ENCODE results near the gene FAM47E.
A peak's percentile ranks its signal among the peaks of the same experiment; 100 is the strongest.

The FAM47E gene

GRCh38 chr4:76234679-76235044 is 16.9 kb upstream of the FAM47E start:
- Histone ChIP-seq H3K4me3 (ENCODE audit: insufficient read depth in 1 of 2, low read depth in 1 of 2, low read length in 2 of 2) (no peak overlapping the region), H2BK120ac (ENCODE audit: low read depth, low read length) (no peak overlapping the region), H2BK12ac (ENCODE audit: low read length in 2 of 2) (no peak overlapping the region), H3K4me1 (ENCODE audit: control insufficient read depth, insufficient read depth, low read depth, low read length) (no peaks in the 10 kb centered on the region), H3K18ac (ENCODE audit: low read depth in 1 of 2, low read length in 2 of 2) (no peak overlapping the region), H3K36me3 (ENCODE audit: control insufficient read depth in 1 of 2, insufficient read depth in 2 of 2, low read depth in 1 of 2, low read length in 2 of 2) (no peaks in the 10 kb centered on the region), H3K79me1 (replicated peaks; ENCODE audit: low read length, poor library complexity, severe bottlenecking) (no peaks in the 10 kb centered on the region), H3K27me3 (ENCODE audit: control insufficient read depth in 1 of 2, insufficient read depth in 1 of 2, low read length in 2 of 2) (no peaks in the 10 kb centered on the region), H2BK5ac (ENCODE audit: low read depth, low read length, poor library complexity, severe bottlenecking) (no peak overlapping the region), H2AK5ac (ENCODE audit: low read length, severe bottlenecking) (no peak overlapping the region), H2AFZ (ENCODE audit: low read depth, low read length) (peak overlapping the region; percentile 19), H4K91ac (ENCODE audit: low read length) (no peak overlapping the region), H3K27ac (ENCODE audit: low read length, poor library complexity, severe bottlenecking) (no peak overlapping the region), H3K14ac (ENCODE audit: low read length in 2 of 2) (no peak overlapping the region), H3K4me2 (ENCODE audit: low read length, poor library complexity, severe bottlenecking) (no peak overlapping the region), H3K4ac (ENCODE audit: low read depth in 1 of 2, low read length in 2 of 2) (no peak overlapping the region), H3K9ac (ENCODE audit: low read length) (no peak overlapping the region), H4K8ac (ENCODE audit: low read length) (peak overlapping the region; percentile 72), H2BK15ac (ENCODE audit: low read depth, poor library complexity, severe bottlenecking) (no peak overlapping the region), H3K9me3 (ENCODE audit: control insufficient read depth, low read length) (peaks cover 10% of the 10 kb centered on the region), H3K23ac (ENCODE audit: low read length in 2 of 2) (no peak overlapping the region)
- 96% methylated on average over 5 of the region's 5 CpGs for WGBS
- DNase-seq, result no peak

- no peak overlapping the region for H3K14ac ChIP-seq (ENCODE audit: low read length in 2 of 2)
- peaks cover 17% of the 10 kb centered on the region for H3K9me3 ChIP-seq (ENCODE audit: control insufficient read depth, low read length)
- no peak overlapping the region for H2BK5ac ChIP-seq (ENCODE audit: low read depth, low read length, poor library complexity, severe bottlenecking)
- H2AK5ac ChIP-seq (ENCODE audit: low read length, severe bottlenecking), result no peak overlapping the region
- no peak overlapping the region for H2BK120ac ChIP-seq (ENCODE audit: low read depth, low read length)
- 100% methylated on average over 1 of the region's 2 CpGs for WGBS
- no peak overlapping the region for H3K9ac ChIP-seq (ENCODE audit: low read length)
- no peak overlapping the region for H3K27ac ChIP-seq (ENCODE audit: low read length, poor library complexity, severe bottlenecking)
- H3K23ac ChIP-seq (ENCODE audit: low read length in 2 of 2), result no peak overlapping the region
- H2AFZ ChIP-seq (ENCODE audit: low read depth, low read length), result no peak overlapping the region
- H3K4me2 ChIP-seq (ENCODE audit: low read length, poor library complexity, severe bottlenecking), result no peak overlapping the region
- H3K27me3 ChIP-seq (ENCODE audit: control insufficient read depth in 1 of 2, insufficient read depth in 1 of 2, low read length in 2 of 2), result peaks cover 0 to 1% of the 10 kb centered on the region in 2 experiments
- no peaks in the 10 kb centered on the region for H3K4me1 ChIP-seq (ENCODE audit: control insufficient read depth, insufficient read depth, low read depth, low read length)
- H3K4me3 ChIP-seq (ENCODE audit: insufficient read depth in 1 of 2, low read depth in 1 of 2, low read length in 2 of 2), result no peak overlapping the region
- H2BK12ac ChIP-seq (ENCODE audit: low read length in 2 of 2), result no peak overlapping the region
- no peak overlapping the region for H4K8ac ChIP-seq (ENCODE audit: low read length)
- no peak overlapping the region for H2BK15ac ChIP-seq (ENCODE audit: low read depth, poor library complexity, severe bottlenecking)
- H3K36me3 ChIP-seq (ENCODE audit: control insufficient read depth in 1 of 2, insufficient read depth in 2 of 2, low read depth in 1 of 2, low read length in 2 of 2), result no peaks in the 10 kb centered on the region
- no peak overlapping the region for H3K18ac ChIP-seq (ENCODE audit: low read depth in 1 of 2, low read length in 2 of 2)
- no peak for DNase-seq
- H3K79me1 ChIP-seq (replicated peaks; ENCODE audit: low read length, poor library complexity, severe bottlenecking), result no peaks in the 10 kb centered on the region
- no peak overlapping the region for H3K4ac ChIP-seq (ENCODE audit: low read depth in 1 of 2, low read length in 2 of 2)
- no peak overlapping the region for H4K91ac ChIP-seq (ENCODE audit: low read length)
These were observed 16.1 kb upstream of the FAM47E start for GRCh38 chr4:76235407-76235806.

GRCh38 chr4:76235915-76236314 is 15.6 kb upstream of the FAM47E start:
- no peaks in the 10 kb centered on the region for H3K79me1 ChIP-seq (replicated peaks; ENCODE audit: low read length, poor library complexity, severe bottlenecking)

GRCh38 chr4:76238236-76238635 is 13.3 kb upstream of the FAM47E start:
- DNase-seq, result no peak
- Histone ChIP-seq H3K23ac (ENCODE audit: low read length in 2 of 2) (no peak overlapping the region), H2BK12ac (ENCODE audit: low read length in 2 of 2) (no peak overlapping the region), H3K9ac (ENCODE audit: low read length) (no peak overlapping the region), H2AFZ (ENCODE audit: low read depth, low read length) (no peak overlapping the region), H4K91ac (ENCODE audit: low read length) (no peak overlapping the region), H3K14ac (ENCODE audit: low read length in 2 of 2) (no peak overlapping the region), H2BK120ac (ENCODE audit: low read depth, low read length) (no peak overlapping the region), H3K18ac (ENCODE audit: low read depth in 1 of 2, low read length in 2 of 2) (no peak overlapping the region), H3K4me1 (ENCODE audit: control insufficient read depth, insufficient read depth, low read depth, low read length) (no peaks in the 10 kb centered on the region), H3K9me3 (ENCODE audit: control insufficient read depth, low read length) (peaks cover 36% of the 10 kb centered on the region), H3K36me3 (ENCODE audit: control insufficient read depth in 1 of 2, insufficient read depth in 2 of 2, low read depth in 1 of 2, low read length in 2 of 2) (no peaks in the 10 kb centered on the region), H2AK5ac (ENCODE audit: low read length, severe bottlenecking) (no peak overlapping the region), H3K27ac (ENCODE audit: low read length, poor library complexity, severe bottlenecking) (no peak overlapping the region), H3K4me3 (ENCODE audit: insufficient read depth in 1 of 2, low read depth in 1 of 2, low read length in 2 of 2) (no peak overlapping the region), H3K4ac (ENCODE audit: low read depth in 1 of 2, low read length in 2 of 2) (no peak overlapping the region), H2BK5ac (ENCODE audit: low read depth, low read length, poor library complexity, severe bottlenecking) (no peak overlapping the region), H4K8ac (ENCODE audit: low read length) (no peak overlapping the region), H2BK15ac (ENCODE audit: low read depth, poor library complexity, severe bottlenecking) (no peak overlapping the region), H3K79me1 (replicated peaks; ENCODE audit: low read length, poor library complexity, severe bottlenecking) (no peaks in the 10 kb centered on the region), H3K27me3 (ENCODE audit: control insufficient read depth in 1 of 2, insufficient read depth in 1 of 2, low read length in 2 of 2) (peaks cover 8 to 9% of the 10 kb centered on the region in 2 experiments), H3K4me2 (ENCODE audit: low read length, poor library complexity, severe bottlenecking) (no peak overlapping the region)
- 85% methylated on average over 4 of the region's 4 CpGs for WGBS

More at GRCh38 chr4:76235915-76236314, 15.6 kb upstream of the FAM47E start:
- Histone ChIP-seq H2AK5ac (ENCODE audit: low read length, severe bottlenecking) (no peak overlapping the region), H3K4me3 (ENCODE audit: insufficient read depth in 1 of 2, low read depth in 1 of 2, low read length in 2 of 2) (no peak overlapping the region), H4K91ac (ENCODE audit: low read length) (no peak overlapping the region), H3K14ac (ENCODE audit: low read length in 2 of 2) (no peak overlapping the region), H3K23ac (ENCODE audit: low read length in 2 of 2) (no peak overlapping the region), H2BK12ac (ENCODE audit: low read length in 2 of 2) (no peak overlapping the region), H3K4me2 (ENCODE audit: low read length, poor library complexity, severe bottlenecking) (no peak overlapping the region), H3K4me1 (ENCODE audit: control insufficient read depth, insufficient read depth, low read depth, low read length) (no peaks in the 10 kb centered on the region), H3K4ac (ENCODE audit: low read depth in 1 of 2, low read length in 2 of 2) (no peak overlapping the region), H3K9me3 (ENCODE audit: control insufficient read depth, low read length) (peaks cover 23% of the 10 kb centered on the region), H3K9ac (ENCODE audit: low read length) (no peak overlapping the region), H3K18ac (ENCODE audit: low read depth in 1 of 2, low read length in 2 of 2) (no peak overlapping the region), H2AFZ (ENCODE audit: low read depth, low read length) (no peak overlapping the region), H3K36me3 (ENCODE audit: control insufficient read depth in 1 of 2, insufficient read depth in 2 of 2, low read depth in 1 of 2, low read length in 2 of 2) (no peaks in the 10 kb centered on the region), H3K27me3 (ENCODE audit: control insufficient read depth in 1 of 2, insufficient read depth in 1 of 2, low read length in 2 of 2) (peaks cover under 1 to 6% of the 10 kb centered on the region in 2 experiments), H4K8ac (ENCODE audit: low read length) (no peak overlapping the region), H2BK5ac (ENCODE audit: low read depth, low read length, poor library complexity, severe bottlenecking) (no peak overlapping the region), H2BK120ac (ENCODE audit: low read depth, low read length) (no peak overlapping the region), H2BK15ac (ENCODE audit: low read depth, poor library complexity, severe bottlenecking) (no peak overlapping the region), H3K27ac (ENCODE audit: low read length, poor library complexity, severe bottlenecking) (no peak overlapping the region)
- WGBS, result 38% methylated on average over 1 of the region's 1 CpG
- DNase-seq, result no peak
